K562 (cell line): ENCODE data around the gene RNU1-2. TPM values are rescaled to one million over a fixed set of nuclear protein-coding genes. Genes with fewer than 3 reads are reported as not detected.

Experiments
- ATAC-seq: fragments of 200-7000 bp; cut with Tn5 transposase; 3 replicates; pipeline ENCODE4 v1.9.1; 2020; ENCODE audit warnings: moderate library complexity
- BruUV-seq: library from RNA; stranded (reverse); fragments of 400-500 nt; replicated peaks from 2 replicates; lab custom pipeline; 2021; lab: Mats Ljungman, UMichigan
- CTCF ChIA-PET: fragments of 300-600 bp; formaldehyde crosslinking; extraction: SDS; loops from one replicate; lab custom pipeline; 2021; ENCODE audit warnings: low intra/inter-chr PET ratio; lab: Yijun Ruan, JAX
- POLR2A ChIA-PET: fragments of 300-600, 350-650 bp; sonication (Branson Sonifier 250); formaldehyde crosslinking; extraction: SDS; loops from one replicate; lab custom pipeline; 2021; ENCODE audit warnings: antibody characterized with exemption, inconsistent platforms; lab: Yijun Ruan, JAX
- DNase-seq, 4 experiments: peaks; one replicate each; pipeline versions ENCODE4 v3.0.0 to v3.0.0-alpha.2; 2011 to 2018; ENCODE audit warnings: low spot score in 3 of 4, mixed read lengths in 3 of 4; ENCODE audit errors: extremely low read depth in 1 of 4
- FAIRE-seq: peaks from 2 replicates; lab custom pipeline; 2011; peaks lifted over from hg19 to GRCh38; lab: Jason Lieb, UNC
- H2AFZ ChIP-seq: 2 replicates; pipeline ENCODE4 v1.6.0; 2011; ENCODE audit warnings: low read depth, low read length, control low read depth, inconsistent platforms
- H3K27ac ChIP-seq: fragments of 200-600 bp; 3 replicates; pipeline ENCODE4 v1.8.0; 2011; ENCODE audit warnings: low read depth, mild to moderate bottlenecking, control low read depth, inconsistent platforms, low read length, moderate library complexity, mixed read lengths; ENCODE audit errors: extremely low read depth
- H3K27me3 ChIP-seq, 2 experiments: fragments of 300-600 bp in 1 of 2; 2 replicates in 1 of 2; 3 replicates in 1 of 2; pipeline versions ENCODE4 v1.6.0 to v1.8.0; 2011; ENCODE audit warnings: inconsistent platforms in 2 of 2, low read length in 2 of 2, mild to moderate bottlenecking in 1 of 2, mixed read lengths in 1 of 2, moderate library complexity in 1 of 2; ENCODE audit not compliant: control insufficient read depth in 2 of 2, insufficient read depth in 2 of 2
- H3K36me3 ChIP-seq: fragments of 300-600 bp; 3 replicates; pipeline ENCODE4 v1.8.0; 2011; ENCODE audit warnings: mild to moderate bottlenecking, low read length, inconsistent platforms; ENCODE audit not compliant: control insufficient read depth, insufficient read depth
- H3K4me1 ChIP-seq, 2 experiments: fragments of 200-600 bp in 1 of 2; replicated peaks in 1 of 2; 2 replicates in 1 of 2; 3 replicates in 1 of 2; pipeline versions ENCODE4 v1.5.1 to v1.8.0; 2011; ENCODE audit warnings: inconsistent platforms in 2 of 2, low read length in 2 of 2, mild to moderate bottlenecking in 1 of 2, mixed read lengths in 1 of 2, moderate library complexity in 1 of 2; ENCODE audit not compliant: control insufficient read depth in 2 of 2, insufficient read depth in 2 of 2
- H3K4me2 ChIP-seq: 2 replicates; pipeline ENCODE4 v1.6.1; 2011; ENCODE audit warnings: low read length, control low read depth, inconsistent platforms, mixed read lengths; ENCODE audit not compliant: insufficient read depth
- H3K4me3 ChIP-seq: fragments of 200-600 bp; sonication (generic), shearing (Covaris generic); 2 replicates; pipeline ENCODE4 v1.5.1; 2016; ENCODE audit warnings: control low read depth, inconsistent platforms
- H3K79me2 ChIP-seq: fragments of 200-600 bp; 3 replicates; pipeline ENCODE4 v1.8.0; 2011; ENCODE audit warnings: low read length, inconsistent platforms; ENCODE audit not compliant: control insufficient read depth, insufficient read depth
- H3K9ac ChIP-seq, 2 experiments: 2 replicates each; pipeline versions ENCODE4 v1.6.0 to v1.6.1; 2011; ENCODE audit warnings: low read depth in 2 of 2, low read length in 2 of 2, control low read depth in 1 of 2, inconsistent platforms in 1 of 2, mild to moderate bottlenecking in 1 of 2, mixed read lengths in 1 of 2; ENCODE audit not compliant: insufficient read depth in 1 of 2
- H3K9me1 ChIP-seq: one replicate; pipeline ENCODE4 v1.6.0; 2011; ENCODE audit warnings: inconsistent platforms, mild to moderate bottlenecking, low read length, moderate library complexity; ENCODE audit not compliant: control insufficient read depth, insufficient read depth
- H3K9me3 ChIP-seq: replicated peaks from 2 replicates; pipeline ENCODE4 v1.5.1; 2011; ENCODE audit warnings: low read depth, low read length, inconsistent platforms; ENCODE audit not compliant: control insufficient read depth, insufficient read depth
- H4K20me1 ChIP-seq: replicated peaks from 2 replicates; pipeline ENCODE4 v1.6.1; 2011; ENCODE audit warnings: low read length, inconsistent platforms, mixed read lengths; ENCODE audit not compliant: control insufficient read depth, insufficient read depth
- CBFA2T3 ChIP-seq: fragments of 450-650 bp; IDR thresholded peaks from 2 replicates; pipeline ENCODE4 v1.6.1; 2017
- ZBTB5 ChIP-seq: fragments of 450-650 bp; IDR thresholded peaks from 2 replicates; pipeline ENCODE4 v1.6.1; 2017; ENCODE audit warnings: antibody characterized with exemption
- WGBS: fragments of 100-300 bp; shearing (Covaris generic); methylation state at CpG from one replicate; pipeline ENCODE4 v1.1.6; 2016; ENCODE audit warnings: low coverage, mixed read lengths; ENCODE audit not compliant: insufficient coverage; ENCODE audit errors: missing lambda C conversion rate; 5-methylcytosine and 5-hydroxymethylcytosine counted together
- in situ Hi-C: fragments of 300-500 bp; cut with MboI; formaldehyde crosslinking; loops from 4 replicates; pipeline ENCODE4 v1.15.0; 2018; ENCODE audit warnings: inconsistent platforms, mixed read lengths
- intact Hi-C: fragments of 100-400 bp; cut with micrococcal nuclease; formaldehyde crosslinking; loops from 2 replicates; pipeline ENCODE4 v1.14.2; 2022
- polyA plus RNA-seq, 8 experiments: library from polyadenylated mRNA; depleted of rRNA in 4 of 8; stranded (reverse) in 5 of 8; unstranded in 3 of 8; fragments of >200 nt; fragmentation: Nextera tagmentation in 2 of 8; fragmentation: Illumina TruSeq in 1 of 8; extraction: Ambion mirVana in 2 of 8; extraction: Trizol in 1 of 8; gene quantifications; 2 replicates each; pipeline versions ENCODE4 v1.2.1 to v1.2.3, GENCODE V29; 2011 to 2014; ENCODE audit warnings: inconsistent platforms in 1 of 8, missing spikeins in 1 of 8
- total RNA-seq, 7 experiments: library from RNA; depleted of rRNA in 6 of 7; stranded (reverse); fragments of >200 nt in 6 of 7; fragmentation: Illumina TruSeq in 2 of 7; extraction: Trizol in 2 of 7; gene quantifications; 2 replicates each; pipeline versions ENCODE4 v1.2.1 to v1.2.3, GENCODE V29; 2011 to 2021; ENCODE audit warnings: low replicate concordance in 1 of 7

RNU1-2 gene
- total and polyA plus RNA-seq, 9 of the 15 experiments (the other 6 are each of a cell fraction or from before 2014, with no cell fraction given): under 0.01 to 32,823 (median 2,538) TPM; not detected in 4

GRCh38 chr1:16888860-16889816, 6.6 kb upstream of the RNU1-2 start:
- FAIRE-seq: no peak
- no peak overlapping the region for H3K9ac ChIP-seq
- no peaks in the 10 kb centered on the region for H3K79me2 ChIP-seq
- ATAC-seq: no peak
- H4K20me1 ChIP-seq: no peaks in the 10 kb centered on the region
- CTCF ChIA-PET: no interaction called here
- H3K4me3 ChIP-seq: no peak overlapping the region
- in situ Hi-C loops (no loop called here), intact Hi-C loops (no loop called here)
- WGBS: 80% methylated on average over 62 of the region's 63 CpGs
- no peak for DNase-seq
- TF ChIP-seq ZBTB5: no peak
- no peak for TF ChIP-seq CBFA2T3
- peaks cover 9 to 15% of the 10 kb centered on the region in 2 experiments for H3K4me1 ChIP-seq
- H3K9me1 ChIP-seq: no peaks in the 10 kb centered on the region
- POLR2A ChIA-PET: interaction anchor here (6.0 kb wide), 1 partner anchor 17 kb away, joined by 31 read pairs; no protein-coding TSS in a partner anchor
- H3K9me3 ChIP-seq: no peaks in the 10 kb centered on the region
- no peaks in the 10 kb centered on the region for H3K36me3 ChIP-seq
- H3K27ac ChIP-seq: no peak overlapping the region
- no TSS peak for BruUV-seq
- no peak overlapping the region for H3K4me2 ChIP-seq
- no peak overlapping the region for H2AFZ ChIP-seq
- 0 out of 5 replicates have a peak, but pooled peaks cover 0 to 5% of the 10 kb centered on the region in 2 experiments for H3K27me3 ChIP-seq
